Muscle layer of duodenum (tissue), 2 donors: ENCODE results near the gene ADAM12.

Experiments used
- H3K27ac ChIP-seq: one replicate; pipeline ENCODE4 v1.7.0; 2013; ENCODE audit warnings: mild to moderate bottlenecking, low read length
- H3K27me3 ChIP-seq: one replicate; pipeline ENCODE4 v1.7.0; 2013; ENCODE audit warnings: low read depth, mild to moderate bottlenecking, control low read depth, low read length
- H3K36me3 ChIP-seq, 2 donors: one replicate each; pipeline ENCODE4 v1.7.0; 2013; ENCODE audit warnings: low read length in 2 of 2, control low read depth in 1 of 2, mild to moderate bottlenecking in 1 of 2; ENCODE audit not compliant: insufficient read depth in 2 of 2, control insufficient read depth in 1 of 2
- H3K4me1 ChIP-seq, 2 donors: one replicate each; pipeline ENCODE4 v1.7.0; 2013; ENCODE audit warnings: low read length in 2 of 2, mild to moderate bottlenecking in 2 of 2, control low read depth in 1 of 2, moderate library complexity in 1 of 2; ENCODE audit not compliant: insufficient read depth in 2 of 2, control insufficient read depth in 1 of 2
- H3K4me3 ChIP-seq, 2 donors: one replicate each; pipeline ENCODE4 v1.7.0; 2013; ENCODE audit warnings: low read length in 2 of 2, low read depth in 1 of 2, mild to moderate bottlenecking in 1 of 2
- H3K9me3 ChIP-seq, 2 donors: one replicate each; pipeline ENCODE4 v1.7.0; 2013; ENCODE audit warnings: low read length in 2 of 2, control low read depth in 1 of 2, mild to moderate bottlenecking in 1 of 2; ENCODE audit not compliant: control insufficient read depth in 1 of 2
- donor health status: healthy.

Gene ADAM12

DNA sequence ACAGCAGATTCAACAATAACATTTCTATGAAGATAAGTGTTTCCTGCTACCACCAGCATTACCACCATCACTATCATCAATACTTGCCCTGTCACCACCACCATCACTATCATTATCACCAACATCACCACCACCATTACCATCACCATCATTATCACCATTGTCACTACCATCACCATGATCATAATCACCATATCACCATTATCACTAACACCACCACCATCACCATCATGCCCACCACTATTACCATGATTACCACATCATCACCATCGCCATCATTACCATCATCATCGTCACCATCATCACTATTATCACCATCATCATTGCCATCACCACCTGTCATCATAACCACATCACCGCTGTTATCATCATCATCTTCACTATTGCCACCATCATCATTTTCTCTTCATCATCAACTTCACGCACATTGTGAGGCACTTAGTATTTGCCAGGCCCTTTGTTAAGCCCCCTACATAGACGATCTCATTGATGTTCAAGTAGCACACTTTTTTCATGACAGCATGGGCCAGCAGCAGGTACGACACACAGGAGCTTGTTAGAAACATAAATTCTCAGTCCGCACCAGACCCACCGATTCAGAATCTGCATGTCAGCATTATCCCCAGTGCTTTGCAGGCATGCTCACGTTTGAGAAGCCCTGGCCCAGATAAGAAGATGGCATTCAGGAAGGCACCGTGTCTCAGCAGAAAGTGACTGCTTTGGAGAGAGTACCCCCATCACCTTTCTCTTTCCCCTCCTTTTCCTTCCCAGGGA is 161.1 kb downstream of the ADAM12 start:
- Histone ChIP-seq H3K4me3 (no peak overlapping the region), H3K27ac (no peak overlapping the region), H3K36me3 (no peaks in the 10 kb centered on the region), H3K27me3 (no peaks in the 10 kb centered on the region), H3K9me3 (no peaks in the 10 kb centered on the region), H3K4me1 (no peaks in the 10 kb centered on the region)

DNA sequence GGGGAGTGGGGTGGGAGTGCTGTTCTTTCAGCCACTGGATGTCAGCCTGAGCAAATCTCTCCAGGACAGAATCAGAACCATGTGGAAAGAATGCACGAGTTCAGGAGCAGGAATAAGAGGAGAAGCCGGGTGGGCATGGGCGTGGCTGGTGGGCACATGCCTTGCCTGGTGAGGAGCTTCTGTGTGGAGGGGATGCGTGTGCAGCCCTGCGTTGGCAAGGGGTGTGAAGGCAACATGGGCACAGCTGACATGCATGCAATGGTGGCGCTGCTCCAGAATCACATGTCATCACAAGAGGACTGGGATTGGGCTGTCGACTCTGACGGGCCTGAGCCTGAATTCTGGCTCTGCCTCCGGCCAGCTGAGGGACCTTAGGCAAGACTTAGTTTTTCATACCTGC is 162.1 kb downstream of the ADAM12 start:
- H3K4me1 ChIP-seq = no peaks in the 10 kb centered on the region
- H3K27ac ChIP-seq = no peak overlapping the region
- no peak overlapping the region for H3K4me3 ChIP-seq
- no peaks in the 10 kb centered on the region for H3K9me3 ChIP-seq
- H3K36me3 ChIP-seq = no peaks in the 10 kb centered on the region
- H3K27me3 ChIP-seq = no peaks in the 10 kb centered on the region

DNA sequence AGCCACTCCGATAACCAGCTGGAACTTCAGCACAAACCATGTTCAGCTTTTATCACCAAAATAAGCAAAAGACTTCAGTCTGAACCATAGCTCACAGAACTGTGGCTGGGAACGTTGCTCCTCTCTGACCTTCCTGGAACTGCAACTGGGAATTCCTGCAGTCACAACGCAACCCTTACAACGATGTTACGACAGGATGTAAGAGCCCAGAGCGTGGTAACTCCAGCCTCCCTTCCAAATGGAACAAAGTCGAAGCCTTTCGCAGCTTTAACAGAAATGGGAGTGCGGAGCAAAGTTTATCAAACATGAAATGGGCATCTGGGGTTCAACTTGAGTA is 162.6 kb downstream of the ADAM12 start:
- no peaks in the 10 kb centered on the region for H3K36me3 ChIP-seq
- H3K27me3 ChIP-seq = no peaks in the 10 kb centered on the region
- no peak overlapping the region for H3K27ac ChIP-seq
- no peak overlapping the region for H3K4me3 ChIP-seq
- H3K4me1 ChIP-seq = no peaks in the 10 kb centered on the region
- no peaks in the 10 kb centered on the region for H3K9me3 ChIP-seq

DNA sequence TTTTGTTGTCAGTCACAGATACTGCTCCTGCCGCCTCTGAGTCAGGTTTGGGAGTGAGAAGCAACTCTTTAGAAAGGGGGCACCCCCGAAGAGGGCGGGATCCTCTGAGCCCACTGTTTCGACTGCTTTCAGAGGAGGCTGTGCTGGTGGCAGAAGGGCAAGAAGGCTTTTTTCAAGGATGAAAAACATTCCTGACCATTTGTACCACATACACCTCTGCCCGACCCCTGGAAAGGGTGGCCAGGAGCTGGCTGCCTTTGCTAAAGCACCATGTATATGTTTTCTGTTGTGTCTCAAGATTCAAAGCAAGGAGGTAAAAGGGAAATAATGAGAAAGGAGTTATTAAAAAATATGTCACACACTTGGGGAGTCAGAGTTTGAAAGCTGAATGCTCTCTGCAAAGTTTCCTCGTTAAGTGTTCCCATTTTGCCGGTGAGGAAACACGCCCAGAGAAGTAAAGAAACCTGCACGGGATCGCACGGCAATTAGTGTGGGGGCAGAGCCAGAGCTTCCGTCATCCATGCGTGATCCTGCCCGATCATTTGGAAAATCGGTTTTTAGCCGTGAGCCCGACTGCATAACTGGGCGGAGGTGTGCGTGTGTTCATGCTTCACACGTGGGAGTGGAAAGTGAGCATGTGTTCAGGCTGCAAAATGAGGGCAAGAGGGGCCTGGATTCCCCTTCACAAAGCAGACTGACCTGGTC is 163.2 kb downstream of the ADAM12 start:
- Histone ChIP-seq H3K4me1 (no peaks in the 10 kb centered on the region), H3K4me3 (no peak overlapping the region), H3K36me3 (no peaks in the 10 kb centered on the region), H3K27me3 (no peaks in the 10 kb centered on the region), H3K27ac (no peak overlapping the region), H3K9me3 (no peaks in the 10 kb centered on the region)

DNA sequence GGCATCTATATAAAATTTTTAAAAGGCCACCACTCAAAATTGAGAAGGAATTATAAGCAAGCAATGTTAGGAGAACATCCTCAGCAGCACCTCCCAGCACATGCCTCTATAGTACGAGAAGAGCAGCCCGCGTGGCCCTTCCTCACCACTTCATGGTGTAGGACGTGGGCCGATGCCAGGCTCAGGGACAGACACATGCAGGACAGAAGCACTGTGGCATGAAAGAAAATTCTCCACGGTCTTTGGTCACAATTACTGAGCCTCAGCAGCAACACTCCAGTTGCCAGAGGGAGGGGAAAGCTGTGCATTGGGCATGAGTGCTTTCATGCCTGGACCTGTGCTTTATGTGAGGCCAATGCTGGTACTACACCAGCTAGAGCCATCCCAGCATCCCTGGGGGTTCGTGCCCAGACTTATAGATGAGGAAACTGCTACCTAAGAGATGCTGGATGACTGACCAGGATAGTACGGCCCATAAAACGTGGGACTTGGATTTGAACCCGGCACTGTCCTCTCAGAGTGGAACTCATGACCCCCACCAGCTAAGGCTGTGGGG is 164.7 kb downstream of the ADAM12 start:
- Histone ChIP-seq H3K4me3 (no peak overlapping the region), H3K9me3 (no peaks in the 10 kb centered on the region), H3K4me1 (no peaks in the 10 kb centered on the region), H3K27me3 (no peaks in the 10 kb centered on the region), H3K36me3 (no peaks in the 10 kb centered on the region), H3K27ac (no peak overlapping the region)

DNA sequence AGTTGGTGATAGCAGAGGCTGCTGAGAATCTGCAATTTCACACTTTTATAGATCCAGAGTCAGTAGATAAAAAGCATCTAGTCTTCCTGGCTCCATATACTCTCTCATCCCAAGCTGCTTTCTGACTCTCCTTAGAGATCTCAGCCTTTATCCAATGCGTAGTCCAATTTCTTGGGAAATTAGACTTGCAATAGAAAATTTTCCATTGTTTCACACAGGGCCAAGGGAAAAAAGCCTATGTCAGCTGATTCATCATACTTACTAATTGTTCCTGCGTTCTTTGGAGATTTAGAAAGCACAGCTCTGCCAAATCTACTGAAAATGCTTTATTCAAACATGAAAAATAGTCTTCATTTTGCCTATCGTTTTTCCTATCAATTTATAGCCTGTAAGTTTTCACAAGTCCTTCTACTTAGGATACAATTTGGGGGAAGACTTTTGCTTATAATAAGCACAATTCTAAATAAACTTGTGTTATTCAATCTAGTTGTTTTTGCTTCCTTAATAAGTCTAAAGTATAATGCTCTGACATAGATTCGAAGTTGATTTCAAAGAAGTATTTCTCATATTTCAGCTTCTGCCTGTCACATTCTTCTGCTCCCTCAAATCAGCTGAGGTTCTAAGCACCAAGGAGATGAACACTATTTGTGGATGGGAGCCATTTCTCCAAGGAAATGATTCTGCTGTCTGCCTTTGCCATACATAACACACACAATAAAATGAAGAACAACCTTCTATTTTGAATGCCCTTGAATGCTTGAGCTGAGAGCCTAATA is 165.4 kb downstream of the ADAM12 start:
- Histone ChIP-seq H3K4me1 (no peaks in the 10 kb centered on the region), H3K4me3 (no peak overlapping the region), H3K9me3 (no peaks in the 10 kb centered on the region), H3K27me3 (no peaks in the 10 kb centered on the region), H3K36me3 (no peaks in the 10 kb centered on the region), H3K27ac (no peak overlapping the region)

DNA sequence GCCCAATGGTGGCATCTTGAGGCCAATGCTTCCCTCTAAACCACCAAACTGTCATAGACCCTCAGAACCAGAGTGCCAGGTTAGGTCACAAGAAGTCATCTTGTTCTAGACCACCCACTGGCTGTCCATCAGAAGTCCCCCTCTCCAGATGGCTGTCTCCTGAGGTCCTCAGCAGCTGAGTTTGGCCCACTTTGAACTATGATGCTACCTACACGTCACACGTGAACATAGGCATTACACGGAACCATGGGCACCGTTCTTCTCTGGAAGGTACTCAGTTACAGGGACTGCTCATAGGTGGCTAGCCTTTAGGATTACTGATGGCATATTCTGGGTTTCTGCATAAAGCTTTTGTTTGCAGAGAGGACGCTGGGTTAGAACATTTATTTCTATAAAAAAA is 166.4 kb downstream of the ADAM12 start:
- no peak overlapping the region for H3K27ac ChIP-seq
- no peaks in the 10 kb centered on the region for H3K9me3 ChIP-seq
- no peak overlapping the region for H3K4me3 ChIP-seq
- no peaks in the 10 kb centered on the region for H3K27me3 ChIP-seq
- no peaks in the 10 kb centered on the region for H3K4me1 ChIP-seq
- H3K36me3 ChIP-seq = no peaks in the 10 kb centered on the region

DNA sequence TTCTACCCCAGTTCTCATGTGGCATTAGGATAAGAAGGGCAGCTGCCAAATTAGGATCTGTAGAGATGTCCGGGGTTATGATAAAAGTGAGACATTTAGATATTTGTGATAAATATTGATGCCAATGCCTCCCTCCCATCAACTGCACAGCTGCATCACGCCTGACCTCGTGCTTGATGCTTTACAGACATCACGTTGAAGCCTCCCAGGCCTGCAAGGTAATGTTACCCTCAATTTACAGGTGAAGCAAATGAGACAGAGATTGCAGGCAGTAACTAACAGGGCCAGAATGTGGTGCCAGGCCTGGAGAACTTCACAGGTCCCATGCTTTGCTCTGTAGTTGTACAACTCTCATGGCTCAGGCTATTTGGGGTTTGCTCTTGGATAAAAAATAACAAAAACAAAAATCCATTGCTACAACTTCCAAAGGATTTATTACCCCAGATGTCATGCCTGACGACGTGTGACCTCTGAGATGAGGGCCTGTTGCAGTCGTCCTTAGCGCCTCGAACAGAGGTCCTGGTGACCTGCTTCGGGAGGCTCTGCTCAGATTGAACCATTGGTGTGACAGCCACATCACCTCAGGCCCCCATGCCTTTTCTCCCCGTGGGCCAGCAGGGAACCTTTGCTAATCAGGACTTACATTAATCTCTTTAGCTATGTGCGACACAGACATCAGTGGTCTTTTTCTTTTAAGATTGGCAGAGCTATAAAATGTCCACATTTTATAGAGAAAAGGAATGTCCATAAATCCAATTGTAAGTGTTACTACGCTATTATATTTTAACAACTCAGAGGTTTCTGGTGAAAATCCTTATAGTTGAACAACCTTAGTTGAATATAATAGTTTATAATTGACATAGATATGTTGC is 169.3 kb downstream of the ADAM12 start:
- Histone ChIP-seq H3K4me3 (no peak overlapping the region), H3K4me1 (peaks cover 0 to 4% of the 10 kb centered on the region in 2 donors), H3K36me3 (no peaks in the 10 kb centered on the region)

DNA sequence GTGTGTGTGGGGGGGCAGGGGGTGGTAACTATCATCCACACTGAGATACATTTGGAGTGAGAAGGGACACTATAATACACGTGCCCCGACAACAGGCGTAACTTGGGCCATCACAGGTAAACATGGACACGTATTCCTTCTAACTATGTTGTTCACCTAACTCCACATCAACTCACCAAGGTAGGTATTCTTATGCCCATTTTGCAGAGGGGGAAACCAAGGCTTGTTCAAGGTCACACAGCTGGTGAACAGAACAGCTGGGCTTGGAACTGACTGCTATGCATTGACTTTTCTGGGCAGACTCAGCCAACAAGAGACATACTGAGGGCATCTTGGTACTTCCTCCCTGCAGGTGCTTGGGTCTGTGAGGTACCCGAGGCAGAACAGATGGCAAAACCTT is 170.1 kb downstream of the ADAM12 start:
- H3K4me1 ChIP-seq = peaks cover 0 to 4% of the 10 kb centered on the region in 2 donors
- no peak overlapping the region for H3K27ac ChIP-seq
- no peaks in the 10 kb centered on the region for H3K9me3 ChIP-seq
- H3K27me3 ChIP-seq = no peaks in the 10 kb centered on the region
- no peak overlapping the region for H3K4me3 ChIP-seq
- no peaks in the 10 kb centered on the region for H3K36me3 ChIP-seq

More for the DNA sequence above, 169.3 kb downstream of the ADAM12 start:
- Histone ChIP-seq H3K27ac (no peak overlapping the region), H3K27me3 (no peaks in the 10 kb centered on the region), H3K9me3 (no peaks in the 10 kb centered on the region)

DNA sequence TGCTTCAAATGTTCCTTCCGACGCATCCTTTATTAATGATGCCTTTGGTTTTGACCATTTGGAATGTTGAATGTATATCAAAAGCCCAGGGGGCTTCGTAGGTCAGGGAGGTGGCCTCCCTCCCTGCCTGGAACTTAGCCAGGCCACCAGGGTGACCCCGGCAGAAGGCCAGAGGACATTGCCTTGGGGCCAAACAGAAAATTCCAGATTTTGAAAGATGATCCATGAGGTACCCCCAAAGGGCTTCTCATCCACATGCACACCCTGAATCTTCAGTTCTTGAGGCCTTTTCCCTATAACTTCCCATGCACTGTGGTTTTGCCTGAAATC is 171.7 kb downstream of the ADAM12 start:
- H3K27ac ChIP-seq = no peak overlapping the region
- H3K9me3 ChIP-seq = no peaks in the 10 kb centered on the region
- H3K4me1 ChIP-seq = peaks cover 0 to 4% of the 10 kb centered on the region in 2 donors
- H3K36me3 ChIP-seq = no peaks in the 10 kb centered on the region
- no peak overlapping the region for H3K4me3 ChIP-seq
- no peaks in the 10 kb centered on the region for H3K27me3 ChIP-seq
